ENCODE results near the gene PPP1R14B.

The PPP1R14B gene

DNA sequence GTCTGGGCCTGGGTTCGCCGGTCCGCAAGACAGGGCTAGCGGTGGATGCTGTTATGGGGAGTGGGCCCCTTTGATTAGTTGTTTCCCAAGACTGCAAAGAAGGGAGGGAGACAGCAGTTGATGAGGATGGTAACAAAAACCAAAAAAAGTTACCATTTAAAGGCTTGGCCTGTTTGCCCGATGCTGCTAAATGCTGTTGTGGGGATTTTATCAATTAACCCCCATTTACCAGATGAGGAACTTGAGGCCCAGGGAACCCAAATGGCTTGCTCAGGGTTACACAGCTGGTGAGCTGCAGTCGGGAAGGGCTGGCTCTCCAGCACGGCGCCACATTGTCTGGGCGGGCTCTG is 24.1 kb downstream of the PPP1R14B start:
- no peak for DNase-seq (ENCODE audit: low spot score)

DNA sequence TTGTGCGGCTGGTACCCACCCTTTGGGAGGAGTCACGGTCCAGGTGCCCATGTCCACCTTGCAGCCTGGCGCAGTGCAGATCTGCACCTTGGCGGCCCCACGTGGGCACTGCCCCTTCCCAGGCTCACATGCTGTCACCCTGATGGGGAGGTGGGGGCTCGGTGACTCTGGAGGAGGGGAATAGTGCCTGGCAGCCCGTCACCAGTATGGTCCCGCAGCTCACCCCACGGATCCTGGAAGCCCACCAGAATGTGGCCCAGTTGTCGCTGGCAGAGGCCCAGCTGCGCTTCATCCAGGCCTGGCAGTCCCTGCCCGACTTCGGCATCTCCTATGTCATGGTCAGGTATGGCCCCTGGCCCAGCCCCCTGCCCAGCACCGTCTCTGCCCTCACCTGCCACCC is 25.9 kb downstream of the PPP1R14B start:
- ATAC-seq (ENCODE audit: low read depth): no peak

More for the DNA sequence above, 24.1 kb downstream of the PPP1R14B start:
- Histone ChIP-seq H3K9me3 (ENCODE audit: severe bottlenecking) (no peaks in the 10 kb centered on the region), H3K27ac (ENCODE audit: poor library complexity, severe bottlenecking) (no peak overlapping the region), H3K4me1 (ENCODE audit: insufficient read depth, poor library complexity, severe bottlenecking) (peaks cover 8% of the 10 kb centered on the region), H3K4me3 (ENCODE audit: severe bottlenecking) (no peak overlapping the region), H3K36me3 (ENCODE audit: low read depth) (no peaks in the 10 kb centered on the region), H3K27me3 (ENCODE audit: insufficient read depth, poor library complexity, severe bottlenecking) (no peaks in the 10 kb centered on the region)
- TF ChIP-seq, protein P1, sequence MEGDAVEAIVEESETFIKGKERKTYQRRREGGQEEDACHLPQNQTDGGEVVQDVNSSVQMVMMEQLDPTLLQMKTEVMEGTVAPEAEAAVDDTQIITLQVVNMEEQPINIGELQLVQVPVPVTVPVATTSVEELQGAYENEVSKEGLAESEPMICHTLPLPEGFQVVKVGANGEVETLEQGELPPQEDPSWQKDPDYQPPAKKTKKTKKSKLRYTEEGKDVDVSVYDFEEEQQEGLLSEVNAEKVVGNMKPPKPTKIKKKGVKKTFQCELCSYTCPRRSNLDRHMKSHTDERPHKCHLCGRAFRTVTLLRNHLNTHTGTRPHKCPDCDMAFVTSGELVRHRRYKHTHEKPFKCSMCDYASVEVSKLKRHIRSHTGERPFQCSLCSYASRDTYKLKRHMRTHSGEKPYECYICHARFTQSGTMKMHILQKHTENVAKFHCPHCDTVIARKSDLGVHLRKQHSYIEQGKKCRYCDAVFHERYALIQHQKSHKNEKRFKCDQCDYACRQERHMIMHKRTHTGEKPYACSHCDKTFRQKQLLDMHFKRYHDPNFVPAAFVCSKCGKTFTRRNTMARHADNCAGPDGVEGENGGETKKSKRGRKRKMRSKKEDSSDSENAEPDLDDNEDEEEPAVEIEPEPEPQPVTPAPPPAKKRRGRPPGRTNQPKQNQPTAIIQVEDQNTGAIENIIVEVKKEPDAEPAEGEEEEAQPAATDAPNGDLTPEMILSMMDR (IDR thresholded peaks at IDR 0.05; ENCODE audit: poor library complexity, severe bottlenecking): no peak
- ATAC-seq (ENCODE audit: low read depth): no peak

DNA sequence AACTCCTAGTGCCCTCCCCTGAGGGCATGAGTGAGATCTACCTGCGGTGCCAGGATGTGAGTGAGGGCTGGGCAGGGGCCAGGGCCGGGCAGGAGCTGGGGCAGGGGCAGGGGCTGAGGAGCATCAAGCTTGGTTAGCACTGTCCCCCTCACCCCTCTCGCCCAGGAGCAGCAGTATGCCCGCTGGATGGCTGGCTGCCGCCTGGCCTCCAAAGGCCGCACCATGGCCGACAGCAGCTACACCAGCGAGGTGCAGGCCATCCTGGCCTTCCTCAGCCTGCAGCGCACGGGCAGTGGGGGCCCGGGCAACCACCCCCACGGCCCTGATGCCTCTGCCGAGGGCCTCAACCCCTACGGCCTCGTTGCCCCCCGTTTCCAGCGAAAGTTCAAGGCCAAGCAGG is 26.5 kb downstream of the PPP1R14B start:
- H3K4me3 ChIP-seq (ENCODE audit: severe bottlenecking): no peak overlapping the region
- DNase-seq (ENCODE audit: low spot score) (no peak), ATAC-seq (ENCODE audit: low read depth) (no peak)
- H3K9me3 ChIP-seq (ENCODE audit: severe bottlenecking): no peaks in the 10 kb centered on the region
- no peaks in the 10 kb centered on the region for H3K36me3 ChIP-seq (ENCODE audit: low read depth)
- H3K4me1 ChIP-seq (ENCODE audit: insufficient read depth, poor library complexity, severe bottlenecking): peaks cover 8% of the 10 kb centered on the region
- no peaks in the 10 kb centered on the region for H3K27me3 ChIP-seq (ENCODE audit: insufficient read depth, poor library complexity, severe bottlenecking)
- TF ChIP-seq, protein P1 (IDR thresholded peaks at IDR 0.05; ENCODE audit: poor library complexity, severe bottlenecking): no peak
- no peak overlapping the region for H3K27ac ChIP-seq (ENCODE audit: poor library complexity, severe bottlenecking)

More for the DNA sequence above, 25.9 kb downstream of the PPP1R14B start:
- no peak for DNase-seq (ENCODE audit: low spot score)
- TF ChIP-seq, protein P1 (IDR thresholded peaks at IDR 0.05; ENCODE audit: poor library complexity, severe bottlenecking): no peak
- Histone ChIP-seq H3K27ac (ENCODE audit: poor library complexity, severe bottlenecking) (no peak overlapping the region), H3K9me3 (ENCODE audit: severe bottlenecking) (no peaks in the 10 kb centered on the region), H3K27me3 (ENCODE audit: insufficient read depth, poor library complexity, severe bottlenecking) (no peaks in the 10 kb centered on the region), H3K4me1 (ENCODE audit: insufficient read depth, poor library complexity, severe bottlenecking) (peaks cover 8% of the 10 kb centered on the region), H3K36me3 (ENCODE audit: low read depth) (no peaks in the 10 kb centered on the region), H3K4me3 (ENCODE audit: severe bottlenecking) (no peak overlapping the region)

DNA sequence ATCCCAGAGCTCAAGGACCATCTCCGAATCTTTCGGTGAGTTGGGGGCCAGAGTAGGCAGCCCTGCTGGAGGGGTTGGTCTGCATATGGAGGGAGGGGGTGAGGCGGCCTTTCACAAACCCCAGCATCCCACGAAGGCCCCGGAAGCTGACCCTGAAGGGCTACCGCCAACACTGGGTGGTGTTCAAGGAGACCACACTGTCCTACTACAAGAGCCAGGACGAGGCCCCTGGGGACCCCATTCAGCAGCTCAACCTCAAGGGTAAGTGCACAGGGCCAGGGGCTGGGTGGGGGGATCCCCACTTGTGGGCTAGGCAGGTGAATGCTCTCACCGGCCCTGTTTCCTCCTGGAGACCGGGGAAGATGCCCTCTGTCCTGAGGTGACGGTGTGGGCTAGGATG is 27.0 kb downstream of the PPP1R14B start:
- TF ChIP-seq, protein P1 (IDR thresholded peaks at IDR 0.05; ENCODE audit: poor library complexity, severe bottlenecking): no peak
- Histone ChIP-seq H3K4me1 (ENCODE audit: insufficient read depth, poor library complexity, severe bottlenecking) (peaks cover 8% of the 10 kb centered on the region), H3K27ac (ENCODE audit: poor library complexity, severe bottlenecking) (no peak overlapping the region), H3K36me3 (ENCODE audit: low read depth) (no peaks in the 10 kb centered on the region), H3K27me3 (ENCODE audit: insufficient read depth, poor library complexity, severe bottlenecking) (no peaks in the 10 kb centered on the region), H3K9me3 (ENCODE audit: severe bottlenecking) (no peaks in the 10 kb centered on the region), H3K4me3 (ENCODE audit: severe bottlenecking) (no peak overlapping the region)
- no peak for DNase-seq (ENCODE audit: low spot score)
- ATAC-seq (ENCODE audit: low read depth): no peak

DNA sequence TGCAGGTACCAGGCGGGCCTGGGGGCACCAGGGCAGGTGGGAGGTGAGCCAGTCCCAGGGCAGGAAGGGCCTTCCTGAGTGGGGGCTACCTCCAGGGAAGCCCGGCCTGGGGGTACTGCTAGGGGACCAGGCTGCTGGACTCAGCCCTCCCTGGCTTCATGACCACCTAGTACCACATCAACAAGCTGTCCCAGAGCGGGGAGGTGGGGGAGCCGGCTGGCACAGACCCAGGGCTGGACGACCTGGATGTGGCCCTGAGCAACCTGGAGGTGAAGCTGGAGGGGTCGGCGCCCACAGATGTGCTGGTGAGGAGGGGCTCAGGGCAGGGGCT is 27.4 kb downstream of the PPP1R14B start:
- DNase-seq (ENCODE audit: low spot score) (no peak), ATAC-seq (ENCODE audit: low read depth) (no peak)
- H3K36me3 ChIP-seq (ENCODE audit: low read depth): no peaks in the 10 kb centered on the region
- no peaks in the 10 kb centered on the region for H3K9me3 ChIP-seq (ENCODE audit: severe bottlenecking)
- TF ChIP-seq, protein P1 (IDR thresholded peaks at IDR 0.05; ENCODE audit: poor library complexity, severe bottlenecking): no peak
- no peak overlapping the region for H3K27ac ChIP-seq (ENCODE audit: poor library complexity, severe bottlenecking)
- H3K4me1 ChIP-seq (ENCODE audit: insufficient read depth, poor library complexity, severe bottlenecking): peaks cover 6% of the 10 kb centered on the region
- H3K4me3 ChIP-seq (ENCODE audit: severe bottlenecking): no peak overlapping the region
- no peaks in the 10 kb centered on the region for H3K27me3 ChIP-seq (ENCODE audit: insufficient read depth, poor library complexity, severe bottlenecking)
